ENCODE results near the gene TTC39A.

TTC39A gene

DNA sequence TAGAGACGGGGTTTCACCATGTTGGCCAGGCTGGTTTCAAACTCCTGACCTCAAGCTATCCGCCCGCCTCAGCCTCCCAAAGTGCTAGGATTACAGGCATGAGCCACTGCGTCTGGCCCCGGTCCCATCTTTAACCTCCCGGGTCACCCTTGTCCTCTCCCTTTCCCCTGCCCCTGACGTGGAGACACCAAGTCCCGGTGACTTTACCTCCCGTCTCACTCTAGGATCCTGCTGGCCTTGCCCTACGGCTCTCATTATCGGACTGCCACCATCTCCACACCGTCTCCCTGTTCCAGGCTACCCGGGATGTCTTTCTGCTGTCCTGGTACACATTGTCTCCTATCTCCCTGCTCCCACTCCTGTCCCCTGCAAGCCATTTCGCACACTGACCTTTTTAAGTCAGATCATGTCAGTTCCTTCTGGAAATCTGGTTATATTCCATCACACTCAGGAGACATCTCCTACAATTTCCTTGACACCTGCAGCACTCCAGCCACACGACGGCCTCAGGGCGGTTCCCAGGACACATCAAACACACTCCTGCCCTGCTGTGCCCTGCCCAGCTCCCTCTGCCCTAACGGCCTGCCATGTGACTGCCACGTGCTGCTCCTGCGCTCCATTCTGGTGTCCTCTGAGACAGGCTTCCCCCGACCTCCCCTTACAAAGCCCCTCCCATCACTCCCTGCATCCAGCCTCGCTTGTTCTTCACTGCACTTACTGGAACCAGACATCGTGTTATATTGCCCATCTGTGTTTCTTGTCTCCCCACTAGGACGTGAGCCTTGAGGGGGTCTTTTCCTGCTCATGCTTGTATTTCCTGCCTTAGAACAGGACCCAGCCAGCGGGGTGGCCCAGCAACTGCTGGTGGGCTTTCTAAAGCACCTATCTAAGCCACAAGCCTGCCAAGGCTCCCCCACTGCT lies 32.7 kb downstream of the TTC39A start:
- no peak for DNase-seq (ENCODE audit: low read depth)

DNA sequence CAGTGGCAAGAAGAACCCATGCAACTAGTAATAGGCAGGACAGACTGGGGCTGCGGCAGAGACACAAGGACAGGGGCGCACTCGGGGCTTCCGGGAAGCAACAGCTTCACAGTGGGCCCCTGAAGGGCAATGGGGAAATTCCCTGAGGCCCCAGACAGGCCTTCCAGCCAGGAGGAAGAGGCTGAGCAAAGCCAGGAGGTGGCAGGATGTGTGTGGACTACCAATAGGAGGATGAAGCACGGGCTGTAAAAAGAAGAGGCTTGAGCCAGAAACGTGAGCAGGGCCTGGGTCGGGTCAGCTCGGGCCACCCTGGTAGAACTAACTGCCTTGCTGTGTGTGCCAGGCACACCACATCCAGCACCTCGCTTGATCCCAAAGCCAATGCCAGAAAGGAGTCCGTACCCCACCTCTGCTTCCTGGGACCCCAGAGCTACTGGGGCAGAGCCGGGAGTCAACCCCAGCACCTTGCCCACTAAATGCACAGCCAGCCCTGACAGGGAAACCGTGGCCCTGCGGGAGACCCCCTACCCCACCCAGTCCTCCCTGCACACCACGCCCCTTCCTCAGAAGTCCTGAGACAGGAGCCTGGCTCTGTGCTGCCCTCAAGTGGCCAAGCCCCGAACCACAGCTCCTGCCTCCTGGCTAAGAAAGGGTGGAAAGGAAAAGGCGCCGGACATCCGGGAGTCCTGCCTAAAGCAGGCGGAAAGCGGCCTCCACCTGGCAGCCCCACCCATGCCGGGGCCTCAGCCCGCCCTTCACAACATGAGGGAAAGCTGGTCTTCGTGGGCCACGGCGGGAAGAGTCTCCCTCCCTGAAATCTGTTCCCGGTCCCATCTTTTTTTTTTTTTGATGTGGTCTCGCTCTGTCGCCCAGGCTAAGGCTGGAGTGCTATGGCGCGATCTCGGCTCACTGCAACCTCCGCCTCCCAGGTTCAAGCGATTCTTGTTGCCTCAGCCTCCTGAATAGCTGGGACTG lies 33.7 kb downstream of the TTC39A start:
- DNase-seq (ENCODE audit: low read depth), result peak; percentile 89

DNA sequence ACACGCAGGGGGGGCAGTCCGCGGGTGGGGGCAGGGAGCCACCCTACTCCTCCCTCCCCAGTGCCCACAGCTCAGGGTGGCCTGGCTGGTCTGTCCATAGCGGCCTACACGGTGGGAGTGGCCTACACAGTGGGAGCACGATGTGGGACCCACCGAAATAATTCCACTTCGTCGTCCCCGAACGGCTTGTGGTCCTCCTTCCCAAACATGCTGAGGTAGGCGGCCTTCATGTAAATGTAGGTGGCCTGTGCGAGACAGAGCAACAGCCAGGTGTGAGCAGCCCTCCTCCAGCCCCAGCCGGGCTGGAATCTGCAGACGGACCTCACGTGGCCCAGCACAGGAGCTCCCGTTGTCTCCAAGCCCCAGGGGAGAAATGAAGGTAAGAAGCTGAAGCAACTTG lies 34.4 kb downstream of the TTC39A start:
- no peak for DNase-seq (ENCODE audit: low read depth)

DNA sequence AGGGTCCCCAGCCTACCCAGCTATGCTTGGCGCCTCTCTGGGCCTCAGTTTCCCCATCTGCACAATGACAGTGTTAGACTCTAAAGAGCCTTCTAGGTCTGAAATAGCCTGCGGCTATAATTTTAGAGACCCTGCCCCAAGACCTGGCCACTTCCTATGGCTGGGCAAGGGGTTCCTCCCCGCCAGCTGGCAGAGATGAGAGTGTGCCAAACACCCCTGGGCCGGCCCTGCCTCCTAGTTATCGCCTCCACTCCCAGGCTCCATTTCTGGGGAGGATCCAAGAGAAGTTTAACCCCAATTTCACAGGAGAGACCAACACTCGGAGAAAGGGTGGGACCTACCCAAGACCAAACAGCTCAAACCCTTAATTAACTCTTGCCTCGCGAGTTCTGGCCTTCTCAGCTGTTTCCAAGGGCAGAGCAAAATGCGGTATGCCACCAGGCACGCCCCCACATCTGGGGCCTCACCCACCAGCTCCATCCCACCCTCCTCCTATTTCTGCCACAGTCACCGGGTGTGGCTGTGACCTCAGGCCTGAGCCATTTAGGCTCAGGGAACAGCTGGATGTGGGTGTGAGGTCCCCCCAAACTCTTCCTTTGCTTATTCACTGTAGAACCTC lies 35.7 kb downstream of the TTC39A start:
- peak; percentile 61 for DNase-seq (ENCODE audit: low read depth)

DNA sequence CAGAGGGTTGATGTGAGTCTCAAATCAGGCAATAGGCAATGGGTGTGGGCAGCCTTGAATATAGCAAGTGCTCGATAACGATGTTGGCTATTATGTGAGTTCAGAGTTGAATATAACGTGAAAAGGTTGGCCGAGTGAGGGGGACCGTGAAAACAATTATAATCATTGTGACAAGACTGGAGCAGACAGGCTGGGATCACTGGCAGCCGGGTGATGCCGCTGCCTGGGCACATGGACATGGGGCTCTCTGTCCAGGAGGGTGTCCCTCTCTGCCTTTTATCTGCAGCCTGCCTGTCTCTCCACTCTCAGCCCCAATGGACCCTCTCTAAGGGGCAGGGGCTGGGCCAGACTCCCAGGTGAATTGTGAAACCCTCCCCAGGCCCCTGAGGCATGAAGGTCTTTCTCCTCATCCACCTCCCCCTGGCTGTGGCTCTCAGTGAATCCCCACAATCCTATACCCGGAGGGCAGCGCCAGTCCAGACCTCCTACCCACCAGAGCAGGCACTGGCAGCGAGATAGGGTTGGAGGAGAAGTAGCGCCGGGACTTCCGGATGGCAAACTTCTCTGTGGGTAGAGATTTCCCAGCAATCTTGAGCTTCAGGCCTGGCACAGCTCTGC lies 36.4 kb downstream of the TTC39A start:
- DNase-seq (ENCODE audit: low read depth), result no peak

DNA sequence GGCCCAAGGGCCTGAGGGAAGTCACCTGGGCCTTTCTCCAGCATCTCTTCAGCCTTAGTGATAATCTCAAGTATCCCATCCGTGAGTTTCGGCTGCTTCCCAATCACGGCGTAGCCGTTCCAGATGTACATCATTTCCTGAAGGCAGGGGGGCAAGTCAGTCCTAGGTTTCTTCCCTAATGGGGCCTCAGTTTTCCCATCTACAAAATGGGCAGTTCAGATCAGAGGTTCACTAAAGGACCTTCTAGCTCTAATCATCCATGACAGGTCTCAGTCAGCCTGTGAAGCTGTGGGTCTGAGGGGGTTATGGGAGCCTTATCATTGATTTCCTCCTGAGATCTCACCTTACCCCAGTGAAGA lies 39.9 kb downstream of the TTC39A start:
- no peak for DNase-seq (ENCODE audit: low read depth)

DNA sequence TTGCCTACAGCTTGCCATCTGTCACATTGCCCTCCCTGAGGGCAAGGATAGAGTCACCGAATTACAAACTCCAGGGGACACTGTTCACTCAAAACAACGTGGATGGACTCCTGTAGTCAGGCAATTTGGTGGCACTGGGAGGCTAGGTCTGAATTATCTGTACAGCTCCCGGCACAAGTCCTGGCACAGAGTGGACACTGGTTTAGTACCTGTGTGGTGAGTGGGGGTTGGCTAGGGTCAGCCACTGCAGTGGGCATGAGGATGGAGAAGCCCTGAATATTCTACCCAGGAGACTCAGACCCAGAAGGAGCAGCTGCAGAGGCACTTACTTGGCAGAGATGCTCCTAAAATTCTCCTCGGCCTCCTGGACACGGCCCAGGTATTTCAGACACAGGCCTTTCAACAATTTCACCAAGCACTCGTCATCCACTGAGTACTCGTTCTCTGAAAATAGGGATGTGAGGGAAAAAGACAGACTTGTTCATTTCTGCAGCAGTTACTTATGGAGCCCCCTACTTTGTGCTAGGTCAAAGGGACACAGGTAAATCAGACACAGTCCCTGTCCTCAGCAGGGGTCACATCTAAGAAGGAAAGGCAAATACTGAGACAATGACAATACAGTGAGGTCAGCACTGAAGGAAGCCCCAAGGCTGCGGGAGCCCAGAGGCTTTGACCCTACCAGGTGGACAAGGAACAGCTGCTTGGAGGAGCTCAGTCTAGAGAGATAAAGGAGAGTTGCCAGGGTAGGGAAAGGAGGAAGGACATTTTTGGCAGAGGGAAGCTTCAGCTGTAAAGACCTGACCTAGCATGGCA lies 40.5 kb downstream of the TTC39A start:
- DNase-seq (ENCODE audit: low read depth), result no peak

DNA sequence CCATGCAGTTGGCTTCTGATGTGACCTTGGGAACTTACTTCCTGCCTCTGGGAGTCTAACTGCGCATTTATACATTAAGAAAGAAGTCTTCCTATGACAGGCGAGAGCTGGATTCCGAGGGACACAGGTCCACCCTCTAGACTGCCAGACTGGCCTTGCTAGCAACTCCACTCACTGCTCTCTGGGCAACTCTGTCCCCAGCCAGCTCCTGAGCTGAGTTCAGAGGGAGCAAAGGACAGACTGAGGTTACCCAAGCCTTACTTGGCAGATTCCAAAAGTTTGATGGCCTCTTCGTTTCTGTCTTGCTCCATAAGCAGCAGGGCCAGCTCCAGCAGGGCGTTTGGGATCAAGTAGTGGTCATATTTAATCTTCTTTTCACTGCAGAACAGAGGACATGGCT lies 41.8 kb downstream of the TTC39A start:
- no peak for DNase-seq (ENCODE audit: low read depth)

DNA sequence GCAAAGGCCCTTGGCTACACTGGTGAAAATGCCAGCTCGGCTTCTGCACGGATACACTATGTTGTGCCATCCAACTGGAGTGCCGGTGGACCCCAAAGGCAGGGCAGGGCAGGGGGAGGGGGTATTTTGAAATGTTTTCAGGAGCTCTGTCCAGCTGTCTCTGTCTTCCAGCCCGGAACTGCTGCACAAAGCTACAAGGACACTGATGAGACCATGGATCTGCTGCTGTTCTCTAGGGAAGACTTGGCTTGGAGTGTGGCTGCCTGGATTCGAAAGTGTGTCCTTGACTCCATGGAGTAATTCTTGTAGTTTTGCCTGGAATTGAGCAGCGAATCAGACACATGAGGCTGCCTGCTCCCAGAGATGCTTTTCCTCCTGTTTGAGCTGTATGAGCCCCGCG lies 42.4 kb downstream of the TTC39A start:
- DNase-seq (ENCODE audit: low read depth), result no peak

DNA sequence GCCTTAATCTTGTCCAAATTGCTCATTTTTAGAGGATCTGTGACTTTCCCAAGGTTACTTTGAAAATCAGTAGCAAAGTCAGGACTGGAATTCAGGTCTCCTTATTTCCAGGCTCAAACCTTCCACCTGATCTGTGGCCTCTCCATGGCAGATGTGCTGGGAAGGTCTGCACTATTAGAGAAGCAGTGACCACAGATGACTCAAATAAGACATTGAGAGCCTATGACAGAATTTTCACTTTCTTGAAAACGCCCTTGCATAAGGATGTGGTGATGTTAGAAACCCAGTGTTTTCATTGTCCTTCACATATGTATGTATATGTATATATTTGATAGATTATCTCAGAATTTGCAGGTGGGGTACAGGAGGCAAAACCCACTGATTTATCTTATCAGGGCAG lies 45.3 kb downstream of the TTC39A start:
- no peak for DNase-seq (ENCODE audit: low read depth)

DNA sequence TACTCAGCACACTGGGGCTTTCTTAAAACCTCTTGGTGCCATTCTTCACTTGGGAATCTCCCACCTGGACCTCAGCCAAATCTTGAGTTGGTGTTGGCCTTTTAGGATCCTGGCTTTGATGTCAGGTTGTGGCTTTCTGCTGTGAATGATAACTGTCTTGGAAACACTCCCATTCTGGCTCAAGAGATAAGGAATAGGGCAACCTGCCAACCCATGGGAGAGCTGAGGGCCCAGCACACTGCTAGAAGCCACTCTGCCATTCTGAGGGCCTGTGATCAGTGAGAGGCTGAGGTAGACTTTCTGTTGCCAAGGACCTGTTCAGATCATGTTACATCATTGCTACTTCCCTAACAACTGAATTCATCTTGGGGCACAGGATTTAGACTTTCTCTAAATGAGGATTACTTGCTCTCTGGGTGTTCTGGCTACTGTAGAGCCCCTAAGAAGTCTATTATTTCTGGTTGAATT lies 45.8 kb downstream of the TTC39A start:
- DNase-seq (ENCODE audit: low read depth), result peak; percentile 95

DNA sequence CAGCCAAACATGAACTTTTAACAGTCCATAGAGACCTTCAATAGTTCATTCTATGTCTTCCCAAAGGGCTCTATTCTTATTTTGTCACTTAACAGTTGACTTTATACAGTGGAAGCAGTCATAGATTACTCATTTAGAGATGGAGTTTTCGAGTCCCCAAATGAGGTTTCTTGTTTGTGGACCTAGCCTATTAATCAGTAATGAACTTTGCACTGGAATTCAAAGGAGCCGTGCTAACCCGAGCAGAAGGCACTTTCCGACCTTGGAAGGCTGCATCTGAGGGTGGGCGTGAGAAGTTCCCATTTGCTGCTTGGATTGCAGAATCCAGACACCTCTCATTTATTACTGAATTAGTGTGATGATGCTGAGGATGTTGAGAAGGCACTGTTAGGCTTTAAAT lies 46.4 kb downstream of the TTC39A start:
- DNase-seq (ENCODE audit: low read depth), result no peak

DNA sequence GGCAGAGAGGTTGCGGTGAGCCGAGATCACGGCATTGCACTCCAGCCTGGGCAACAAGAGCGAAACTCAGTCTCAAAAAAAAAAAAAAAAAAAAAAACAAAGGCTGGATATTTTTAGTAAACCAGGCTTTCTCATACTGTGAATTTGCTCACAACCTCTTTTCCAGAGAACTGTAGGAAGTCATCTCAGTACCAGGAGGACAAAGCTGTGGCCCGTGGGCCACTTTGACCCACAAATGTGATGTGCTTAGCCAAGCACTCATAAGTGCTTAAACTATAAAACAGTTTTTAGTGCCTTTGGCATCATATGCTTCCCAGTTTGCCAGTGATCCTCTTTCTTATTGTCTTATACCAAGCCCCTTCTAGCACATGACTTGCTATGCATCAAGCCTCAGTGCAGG lies 47.8 kb downstream of the TTC39A start:
- DNase-seq (ENCODE audit: low read depth), result no peak

DNA sequence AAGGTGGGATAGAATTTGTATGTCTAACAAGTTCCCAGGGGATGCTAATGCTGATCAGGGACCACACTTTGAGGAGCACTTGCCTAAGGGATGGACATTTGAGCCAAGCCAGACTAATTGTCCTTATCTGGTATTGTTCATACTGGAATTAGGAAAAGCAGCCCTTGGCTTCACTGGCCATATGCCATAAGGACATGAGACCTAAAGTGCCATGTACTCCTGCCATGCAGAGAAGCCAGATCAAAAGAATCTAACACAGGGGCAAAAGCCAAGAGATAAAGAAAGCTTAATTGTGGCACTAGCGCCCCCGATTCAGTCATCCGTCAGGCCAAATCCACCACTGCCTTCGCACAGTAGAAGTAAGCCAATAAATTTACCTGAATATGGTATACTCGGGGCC lies 48.6 kb downstream of the TTC39A start:
- no peak for DNase-seq (ENCODE audit: low read depth)

DNA sequence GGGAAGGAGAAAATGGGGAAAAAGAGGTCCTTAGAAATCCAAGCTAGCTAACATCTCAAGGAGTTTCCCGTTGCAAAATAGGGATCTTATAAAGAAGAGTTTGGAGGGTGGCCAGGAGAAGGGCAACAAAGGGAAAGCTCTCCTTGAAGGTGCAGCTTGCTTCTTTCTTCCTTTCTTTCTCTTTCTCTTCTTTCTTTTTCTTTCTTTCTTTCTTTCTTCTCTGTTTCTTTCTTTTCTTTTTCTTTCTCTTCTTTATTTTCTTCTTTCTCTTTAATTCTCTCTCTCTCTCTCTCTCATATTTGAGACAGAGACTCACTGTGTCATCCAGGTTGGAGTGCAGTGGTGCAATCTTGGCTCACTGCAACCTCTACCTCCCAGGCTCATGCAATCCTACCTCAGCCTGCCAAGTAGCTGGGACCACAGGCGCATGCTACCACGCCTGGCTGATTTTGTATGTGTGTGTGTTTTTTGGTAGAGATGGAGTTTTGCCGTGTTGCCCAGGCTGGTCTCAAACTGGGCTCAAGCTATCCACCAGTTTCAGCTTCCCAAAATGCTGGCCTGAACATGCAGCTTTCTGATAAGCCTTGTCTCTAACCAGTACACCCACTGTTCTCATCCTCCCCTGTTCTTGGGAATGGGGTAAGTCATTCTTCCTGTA lies 49.9 kb downstream of the TTC39A start:
- no peak for DNase-seq (ENCODE audit: low read depth)

DNA sequence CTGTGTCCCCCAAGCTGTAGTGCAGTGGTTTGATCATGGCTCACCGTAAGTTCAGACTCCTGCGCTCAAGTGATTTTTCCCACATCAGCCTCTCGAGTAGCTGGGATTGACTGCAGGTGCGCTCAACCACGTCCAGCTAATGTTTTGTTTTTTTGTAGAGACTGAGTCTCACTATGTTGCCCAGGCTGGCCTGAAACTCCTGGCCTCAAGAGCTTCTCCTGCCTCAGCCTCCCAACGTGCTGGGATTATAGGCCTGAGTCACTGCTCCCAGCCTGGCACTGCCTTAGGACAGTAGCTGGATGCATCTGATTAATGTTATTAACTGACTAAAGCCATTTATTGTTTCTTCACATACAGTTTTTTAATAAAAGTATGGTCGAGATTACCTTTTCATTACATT lies 54.1 kb downstream of the TTC39A start:
- DNase-seq (ENCODE audit: low read depth), result no peak

DNA sequence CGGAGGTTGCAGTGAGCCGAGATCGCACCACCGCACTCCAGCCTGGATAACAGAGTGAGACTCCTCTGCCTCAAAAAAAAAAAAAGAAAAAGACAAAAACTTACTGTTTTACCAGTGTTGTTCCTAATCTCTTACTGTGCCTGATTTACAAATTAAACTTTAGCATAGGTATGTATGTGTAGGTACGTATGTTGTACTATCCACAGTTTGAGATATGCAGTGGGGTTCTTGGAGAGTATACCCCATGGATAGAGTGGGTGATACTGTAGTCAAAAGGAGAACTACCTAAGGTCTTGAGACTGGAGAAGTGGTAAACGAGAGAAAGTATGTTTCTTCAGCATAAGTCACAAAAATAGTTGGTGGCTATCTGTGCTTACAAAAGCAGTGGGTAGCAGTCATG lies 55.7 kb downstream of the TTC39A start:
- DNase-seq (ENCODE audit: low read depth), result no peak

DNA sequence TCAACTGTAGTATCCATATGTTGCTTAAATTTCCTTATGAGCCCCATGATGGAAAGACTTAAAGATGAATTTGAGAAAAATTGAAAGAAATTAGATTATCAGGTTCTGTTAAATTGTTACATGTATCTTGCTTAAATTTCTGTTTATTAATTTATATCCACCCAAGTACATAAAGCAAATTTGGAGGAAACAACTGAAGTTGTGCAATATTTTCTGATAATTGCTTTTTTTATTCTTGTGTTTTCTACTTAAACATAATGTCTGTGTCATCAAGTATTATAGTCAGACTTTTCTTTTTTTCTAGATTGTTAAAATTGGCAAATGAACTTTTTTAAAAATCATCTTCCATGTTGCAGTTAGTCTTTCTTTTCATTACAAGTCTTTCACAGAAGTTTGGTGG lies 57.4 kb downstream of the TTC39A start:
- no peak for DNase-seq (ENCODE audit: low read depth)

DNA sequence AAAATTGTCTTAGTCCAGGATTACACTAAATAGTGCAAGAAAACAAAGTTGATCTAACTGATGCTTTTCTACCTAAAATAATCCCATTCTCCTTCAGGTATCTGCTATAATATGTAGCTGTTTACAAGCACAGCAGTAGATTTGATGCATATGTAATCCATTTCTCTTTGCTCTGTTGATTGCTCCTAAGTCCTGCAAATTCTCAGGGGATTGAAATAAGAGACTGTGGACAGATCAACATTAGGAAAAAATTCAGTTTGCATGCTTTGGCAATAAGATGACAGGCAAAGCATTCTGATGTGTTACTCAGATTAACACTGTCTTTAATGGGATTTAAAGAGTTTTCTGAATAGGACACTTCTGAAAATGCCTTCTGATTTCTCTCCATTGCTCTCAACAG lies 59.6 kb downstream of the TTC39A start:
- no peak for DNase-seq (ENCODE audit: low read depth)

DNA sequence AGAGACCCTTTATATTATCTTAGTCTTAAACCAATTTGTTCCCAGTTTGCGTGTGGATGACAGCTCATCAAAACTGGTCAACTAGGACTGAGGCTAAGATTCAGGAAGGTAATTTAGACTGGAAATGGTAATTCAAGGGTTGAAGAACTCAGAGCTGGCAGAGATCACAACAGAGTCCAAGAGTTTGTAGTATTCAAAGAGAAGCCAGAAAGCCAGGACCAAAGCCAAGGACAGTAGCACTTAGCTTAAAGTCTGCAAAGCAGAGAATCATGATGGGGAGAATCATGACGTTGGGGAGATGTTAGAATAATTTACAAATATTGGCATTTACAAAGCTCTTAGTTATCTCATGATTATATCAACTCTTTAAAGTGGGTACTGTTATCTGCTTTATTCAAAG lies 61.7 kb downstream of the TTC39A start:
- no peak for DNase-seq (ENCODE audit: low read depth)

DNA sequence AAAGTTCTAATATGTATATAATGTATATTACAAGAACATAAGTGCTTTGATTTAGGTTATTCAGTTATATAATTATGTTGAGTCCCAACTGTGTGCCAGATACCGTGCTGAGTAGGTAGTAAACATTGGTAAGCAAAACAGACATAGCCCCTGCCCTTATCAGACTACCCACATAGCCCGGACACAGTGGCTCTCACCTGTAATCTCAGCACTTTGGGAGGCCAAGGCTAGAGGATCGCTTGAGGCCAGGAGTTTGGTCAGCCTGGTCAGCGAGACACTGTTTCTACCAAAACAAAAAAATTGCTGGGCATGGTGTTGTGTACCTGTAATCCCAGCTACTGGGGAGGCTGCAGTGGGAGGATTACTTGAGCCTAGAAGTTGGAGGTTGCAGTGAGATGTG lies 63.6 kb downstream of the TTC39A start:
- no peak for DNase-seq (ENCODE audit: low read depth)

Data from CMK (cell line).